ENCODE results near the gene GDF7. TPM values are rescaled to one million over a fixed set of nuclear protein-coding genes. Genes with fewer than 3 reads are reported as not detected.

GDF7 gene
- total and polyA plus RNA-seq, 2 of the 8 experiments (the other 6 are each of a cell fraction or from before 2014, with no cell fraction given): 0.04 to 0.06 TPM

DNA sequence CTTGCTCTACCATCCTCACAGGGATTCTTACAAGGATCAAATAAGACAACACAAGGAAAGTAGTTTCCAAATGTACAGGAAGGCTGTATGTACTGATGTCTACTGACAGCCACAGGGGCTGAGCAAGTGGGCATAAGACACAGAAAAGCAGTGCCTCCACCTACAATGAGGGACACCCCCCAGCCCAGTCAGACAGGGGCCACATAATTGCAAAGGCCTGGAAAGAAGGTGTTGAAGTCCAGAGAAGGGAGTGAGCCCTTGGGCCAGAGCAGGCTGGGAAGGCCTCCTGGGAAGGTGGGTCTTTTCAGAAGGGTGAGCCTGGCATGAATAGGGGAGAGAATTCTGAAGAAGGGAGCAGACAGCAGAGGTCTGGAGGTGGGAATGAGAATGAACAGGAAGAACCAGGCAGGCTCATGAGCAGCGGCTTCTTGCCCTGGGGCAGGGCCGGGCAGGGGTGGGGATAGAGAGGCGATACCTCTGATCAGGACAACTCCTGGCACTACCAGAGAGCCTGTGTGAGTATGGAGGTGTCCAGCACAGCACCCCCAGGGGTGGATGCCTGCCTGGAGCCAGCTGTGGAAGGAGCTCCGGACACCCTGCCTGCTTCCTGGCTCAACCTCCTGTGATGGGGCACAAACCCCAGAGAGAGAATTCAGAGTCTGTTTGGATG, 46.1 kb upstream of the GDF7 start:
- H3K23ac ChIP-seq (ENCODE audit: insufficient read length): no peak overlapping the region
- H4K20me1 ChIP-seq (replicated peaks in 1 of 2; ENCODE audit: control insufficient read depth in 1 of 2, insufficient read depth in 2 of 2, low read length in 2 of 2): no peaks in the 10 kb centered on the region
- DNase-seq (ENCODE audit: low read depth in 1 of 2, low spot score in 2 of 2) (no peak), FAIRE-seq (no peak)
- no peak overlapping the region for H2AK5ac ChIP-seq (ENCODE audit: low read depth, low read length)
- H3K4me3 ChIP-seq (ENCODE audit: extremely low read depth in 1 of 4, insufficient read depth in 2 of 4, low read depth in 3 of 4, low read length in 4 of 4): no peak overlapping the region
- no peaks in the 10 kb centered on the region for H3K9me3 ChIP-seq (ENCODE audit: insufficient read depth in 2 of 2, low read depth in 1 of 2, low read length in 1 of 2)
- ChIA-PET CTCF (ENCODE audit: partially characterized antibody) (interaction anchor here (0.6 to 3.7 kb wide), 17 partner anchors 10 to 482 kb away, joined by 3 to 21 read pairs (median 4); no protein-coding TSS in a partner anchor), POLR2A (ENCODE audit: partially characterized antibody) (interaction anchor here (0.7 kb wide), 1 partner anchor 9 kb away, joined by 3 read pairs; no protein-coding TSS in a partner anchor)
- no peak overlapping the region for H2BK20ac ChIP-seq (ENCODE audit: low read length)
- no peak overlapping the region for H3K9ac ChIP-seq (replicated peaks in 1 of 4; ENCODE audit: extremely low read depth in 1 of 4, low read depth in 3 of 4, low read length in 3 of 4)
- WGBS, 2 experiments (ENCODE audit: extremely low coverage in 1 of 2, insufficient coverage in 1 of 2, insufficient read length in 1 of 2, insufficient replicate concordance in 2 of 2, low coverage in 1 of 2, low lambda C conversion rate in 2 of 2, missing lambda C conversion rate in 1 of 2): 94% methylated on average over 4 of the region's 4 CpGs; no CpG with 5 or more reads in 1 of the 2 experiments
- H3K36me3 ChIP-seq (ENCODE audit: control insufficient read depth in 2 of 4, insufficient read depth in 4 of 4, low read length in 3 of 4): peaks cover 0 to 2% (median 0%) of the 10 kb centered on the region in 4 experiments; a peak in 1 of 8 replicates
- no peak overlapping the region for H4K8ac ChIP-seq (ENCODE audit: extremely low read depth, insufficient read depth, low read length)
- no peak overlapping the region for H4K91ac ChIP-seq (replicated peaks; ENCODE audit: insufficient read length, low read length)
- no peak overlapping the region for H2BK12ac ChIP-seq (ENCODE audit: low read depth, low read length)
- no peak overlapping the region for H3K18ac ChIP-seq (ENCODE audit: extremely low read depth, low read length)
- no peaks in the 10 kb centered on the region for H3K27me3 ChIP-seq (replicated peaks in 1 of 4; ENCODE audit: control insufficient read depth in 3 of 4, extremely low read depth in 1 of 4, insufficient read depth in 3 of 4, low read length in 3 of 4)
- H3K56ac ChIP-seq (replicated peaks; ENCODE audit: insufficient read length, low read depth, low read length): no peak overlapping the region
- H4K5ac ChIP-seq (ENCODE audit: insufficient read length, low read depth, low read length): no peak overlapping the region
- no peak overlapping the region for H2AFZ ChIP-seq (ENCODE audit: low read length)
- H3K4ac ChIP-seq (replicated peaks; ENCODE audit: insufficient read length, low read depth, low read length): no peak overlapping the region
- no peak overlapping the region for H3K14ac ChIP-seq (ENCODE audit: insufficient read length)
- no peaks in the 10 kb centered on the region for H3K23me2 ChIP-seq (ENCODE audit: low read depth, low read length)
- no peak overlapping the region for H2BK5ac ChIP-seq (ENCODE audit: low read depth, low read length)
- no peak overlapping the region for H2BK15ac ChIP-seq (ENCODE audit: low read length)
- H3K4me2 ChIP-seq (ENCODE audit: insufficient read depth in 1 of 2, low read depth in 2 of 2, low read length in 2 of 2): no peak overlapping the region
- no peak overlapping the region for H2BK120ac ChIP-seq (replicated peaks; ENCODE audit: low read depth, low read length)
- peaks cover 0 to 10% (median 3%) of the 10 kb centered on the region in 4 experiments; a peak in 4 of 7 replicates for H3K4me1 ChIP-seq (replicated peaks in 1 of 4; ENCODE audit: control insufficient read depth in 3 of 4, insufficient read depth in 4 of 4, low read length in 3 of 4)
- H3K79me2 ChIP-seq (ENCODE audit: control insufficient read depth in 1 of 2, insufficient read depth in 2 of 2, low read length in 2 of 2): no peaks in the 10 kb centered on the region
- H3K27ac ChIP-seq (ENCODE audit: low read depth, low read length): no peak overlapping the region
- H3K79me1 ChIP-seq (ENCODE audit: low read depth, low read length): no peaks in the 10 kb centered on the region
- TF ChIP-seq TBP (IDR thresholded peaks at IDR 0.05; ENCODE audit: low read depth, low read length) (no peak), CTBP2 (IDR thresholded peaks at IDR 0.05; ENCODE audit: borderline replicate concordance, insufficient read depth, insufficient read length, low read length) (no peak), POLR2A (IDR thresholded peaks at IDR 0.05; ENCODE audit: control extremely low read depth in 1 of 2, low read depth in 2 of 2, low read length in 2 of 2) (no peak), CEBPB (IDR thresholded peaks at IDR 0.05; ENCODE audit: low read depth, low read length) (no peak), SP1 (IDR thresholded peaks at IDR 0.05; ENCODE audit: low read depth, low read length) (no peak), PHF8 (conservative IDR thresholded peaks at IDR 0.05; ENCODE audit: low read depth, low read length) (no peak), CBX8 (IDR thresholded peaks at IDR 0.05; ENCODE audit: borderline replicate concordance, low read depth, low read length) (no peak), EZH2 (IDR thresholded peaks at IDR 0.05; ENCODE audit: low read depth, low read length, severe bottlenecking) (no peak), EP300 (IDR thresholded peaks at IDR 0.05; ENCODE audit: borderline replicate concordance in 1 of 2, low read depth in 2 of 2, low read length in 2 of 2) (no peak), BCL11A (IDR thresholded peaks at IDR 0.05; ENCODE audit: low read depth in 2 of 2, low read length in 2 of 2) (no peak), SIRT6 (IDR thresholded peaks at IDR 0.05; ENCODE audit: low read length) (no peak)
- TF ChIP-seq, protein P1, sequence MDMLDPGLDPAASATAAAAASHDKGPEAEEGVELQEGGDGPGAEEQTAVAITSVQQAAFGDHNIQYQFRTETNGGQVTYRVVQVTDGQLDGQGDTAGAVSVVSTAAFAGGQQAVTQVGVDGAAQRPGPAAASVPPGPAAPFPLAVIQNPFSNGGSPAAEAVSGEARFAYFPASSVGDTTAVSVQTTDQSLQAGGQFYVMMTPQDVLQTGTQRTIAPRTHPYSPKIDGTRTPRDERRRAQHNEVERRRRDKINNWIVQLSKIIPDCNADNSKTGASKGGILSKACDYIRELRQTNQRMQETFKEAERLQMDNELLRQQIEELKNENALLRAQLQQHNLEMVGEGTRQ (IDR thresholded peaks at IDR 0.05; ENCODE audit: low read length): no peak

All from H1 (cell line).